ENCODE measurements around the gene PDGFRB.

The PDGFRB gene

DNA sequence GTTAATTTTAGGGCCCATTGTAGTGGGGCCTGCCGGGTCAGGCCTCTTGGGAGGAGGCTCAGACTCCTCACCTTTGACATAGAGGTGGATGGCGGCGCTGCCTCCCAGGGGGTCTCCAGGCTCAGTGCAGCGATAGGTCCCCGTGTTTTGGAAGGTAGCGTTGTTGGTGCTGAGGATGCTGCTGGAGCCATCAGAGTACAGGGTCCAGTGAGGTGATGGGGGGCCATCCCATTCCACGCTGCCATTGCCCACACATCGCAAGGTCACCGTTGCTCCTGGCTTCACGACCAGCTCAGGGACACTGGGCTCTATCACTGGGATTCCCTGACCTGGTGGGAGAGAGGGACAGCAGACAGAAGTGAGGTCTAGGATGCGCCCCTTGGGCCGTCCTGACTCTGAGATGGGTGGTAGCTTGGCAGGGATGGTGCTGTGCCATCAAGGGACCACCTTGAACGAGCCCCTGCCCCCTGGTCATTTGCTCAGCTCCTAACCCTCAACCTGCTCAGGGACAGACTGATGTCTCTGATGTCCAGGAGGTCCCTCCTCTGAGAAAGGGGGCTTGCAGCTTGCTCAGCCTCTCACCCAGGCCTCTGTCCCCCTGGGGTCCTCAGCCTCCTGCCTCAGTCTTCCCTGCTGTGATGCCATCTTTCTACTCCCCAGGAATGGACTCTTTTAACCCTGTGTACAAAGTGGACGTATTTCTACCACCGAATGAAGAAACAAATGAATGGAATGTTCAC, 74.8 kb downstream of the PDGFRB start:
- DNase-seq = no peak

DNA sequence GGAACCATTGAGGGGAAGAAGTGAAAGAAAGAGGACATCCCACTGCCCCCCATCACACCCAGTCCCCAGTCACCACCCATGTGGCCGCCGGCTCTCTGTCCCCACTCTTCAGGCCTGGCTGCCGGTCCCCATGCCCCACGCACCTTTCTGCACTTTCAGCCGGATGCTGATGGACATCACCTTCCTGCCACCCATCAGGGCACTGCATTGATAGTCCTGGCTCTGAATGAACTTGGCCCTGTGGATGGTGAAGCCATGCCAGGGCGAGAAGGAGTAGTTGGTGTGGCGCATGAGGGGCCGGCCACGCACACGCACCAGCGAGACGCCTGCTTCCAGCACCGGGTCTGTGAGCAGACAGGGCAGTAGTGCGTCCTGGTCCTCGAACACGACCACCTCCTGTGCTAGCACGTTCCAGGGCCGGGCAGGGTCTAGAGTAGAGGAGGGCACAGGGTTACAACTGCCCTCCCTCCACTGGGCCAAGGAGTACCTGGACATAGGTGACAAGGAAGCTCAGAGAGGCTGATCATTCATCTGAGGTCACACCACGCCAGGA, 75.7 kb downstream of the PDGFRB start:
- DNase-seq = no peak

DNA sequence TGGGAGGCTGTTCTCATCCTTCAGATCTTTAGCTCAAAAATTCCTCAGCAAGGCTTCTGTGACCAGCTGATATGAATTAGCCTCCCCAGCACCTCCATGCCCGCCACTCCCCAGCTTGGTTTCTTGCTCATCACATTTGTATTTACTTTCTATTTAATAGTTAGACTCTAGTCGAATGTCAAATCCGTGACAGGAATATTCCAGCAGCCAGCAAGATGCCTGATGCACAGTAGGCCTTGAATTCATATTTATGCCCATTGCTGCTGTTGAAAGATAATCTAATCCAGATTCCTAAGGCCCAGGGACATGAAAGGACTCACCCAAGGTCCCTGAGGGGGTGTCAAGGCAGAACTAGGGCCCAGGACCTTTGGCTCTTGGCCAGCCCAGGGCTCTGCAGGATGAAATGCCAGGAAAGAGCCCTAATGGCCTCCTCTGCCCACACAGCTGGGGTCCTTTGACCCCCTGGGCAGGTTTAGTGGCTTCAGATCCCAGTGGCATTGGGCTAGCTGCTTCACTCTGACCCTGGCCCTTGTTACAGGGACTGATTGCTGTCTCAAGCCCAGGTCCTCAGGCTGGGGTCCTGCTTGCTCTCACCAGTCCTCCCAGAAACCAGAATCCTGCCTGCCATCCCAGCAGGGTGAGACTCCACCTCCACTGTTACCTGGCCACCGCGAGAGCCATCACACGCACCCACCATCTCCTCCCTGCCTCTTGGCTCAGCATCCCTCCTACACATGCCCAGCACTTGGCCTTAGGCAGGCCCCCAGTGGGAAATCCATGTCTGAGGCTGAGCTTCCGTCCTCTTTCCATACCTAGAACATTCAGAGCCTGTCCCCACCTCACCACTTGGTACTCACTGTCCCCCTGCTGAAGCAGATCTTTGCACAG, 76.6 kb downstream of the PDGFRB start:
- no peak for DNase-seq

DNA sequence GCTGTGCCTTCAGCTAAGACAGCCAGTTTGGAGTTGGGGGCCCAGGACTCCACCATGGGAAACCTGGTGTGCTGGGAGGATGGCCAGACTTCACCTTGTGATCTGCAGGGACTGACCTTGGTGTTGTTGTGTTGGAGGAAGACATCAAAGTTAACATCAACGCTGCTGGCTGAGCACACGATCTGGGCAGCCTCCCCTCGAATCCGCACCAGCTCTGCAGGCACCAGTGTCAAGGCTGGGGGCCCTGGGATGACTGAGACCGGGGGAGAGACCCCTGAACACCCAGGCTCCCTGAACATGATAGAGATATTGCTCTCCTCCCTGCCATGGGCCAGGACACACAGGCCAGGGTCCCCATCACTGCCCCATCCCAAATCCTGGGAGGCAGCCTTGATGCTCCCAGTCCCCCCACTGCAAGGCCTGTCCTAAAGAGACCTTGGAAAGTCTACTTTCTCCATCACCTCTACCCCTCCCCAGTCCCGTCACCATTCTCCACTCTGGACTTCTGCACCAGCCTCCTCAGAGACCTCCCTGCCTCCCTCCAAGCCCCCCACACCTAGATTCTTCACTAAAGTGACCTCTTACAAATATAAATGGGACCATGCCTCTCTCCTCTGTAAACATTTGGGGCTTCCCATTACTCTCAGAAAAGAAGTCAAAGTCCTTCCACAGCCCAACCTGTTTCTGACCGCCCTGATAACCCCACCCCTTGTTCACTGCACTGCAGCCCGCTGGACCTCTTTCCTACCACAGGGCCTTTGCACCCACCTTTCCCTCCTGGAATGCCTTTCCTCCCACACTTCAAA, 77.4 kb downstream of the PDGFRB start:
- DNase-seq = no peak

DNA sequence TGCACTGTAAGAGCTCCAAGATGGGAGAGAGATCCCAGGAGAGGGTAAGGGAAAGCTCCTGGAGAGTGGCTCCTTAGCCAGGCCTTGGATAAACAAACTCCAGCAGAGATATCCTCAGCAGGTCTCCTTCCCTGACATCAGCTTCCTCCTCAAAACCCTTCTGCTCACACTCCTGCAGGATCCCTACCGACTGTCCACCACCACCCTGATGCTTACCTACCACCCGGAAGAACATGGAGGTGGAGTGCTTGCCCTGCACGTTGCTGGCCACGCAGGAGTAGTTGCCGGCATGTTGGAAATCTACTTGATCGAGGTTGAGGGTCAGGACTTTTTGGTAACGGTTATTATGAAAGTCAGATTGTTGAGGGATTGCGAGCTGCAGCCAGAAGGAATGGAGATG, 78.6 kb downstream of the PDGFRB start:
- no peak for DNase-seq

DNA sequence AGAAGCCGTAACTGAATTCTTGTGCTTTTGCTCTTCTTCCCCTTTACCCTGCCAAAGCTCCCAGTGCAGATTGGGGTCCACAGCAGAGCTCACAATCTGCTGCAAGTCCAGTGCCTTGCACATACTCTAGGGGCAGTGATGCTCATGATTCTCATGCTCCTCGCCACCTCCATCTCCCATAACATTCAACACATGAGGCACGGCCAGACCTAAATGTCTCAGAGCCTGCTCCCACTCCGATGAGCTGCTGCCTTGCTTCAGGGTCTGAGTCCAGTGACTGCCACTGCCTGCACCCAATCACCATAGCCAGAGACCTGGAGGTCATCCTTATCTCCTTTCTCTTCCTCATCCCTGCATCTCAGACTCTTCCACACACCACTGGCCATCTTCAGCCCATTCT, 79.8 kb downstream of the PDGFRB start:
- no peak for DNase-seq

DNA sequence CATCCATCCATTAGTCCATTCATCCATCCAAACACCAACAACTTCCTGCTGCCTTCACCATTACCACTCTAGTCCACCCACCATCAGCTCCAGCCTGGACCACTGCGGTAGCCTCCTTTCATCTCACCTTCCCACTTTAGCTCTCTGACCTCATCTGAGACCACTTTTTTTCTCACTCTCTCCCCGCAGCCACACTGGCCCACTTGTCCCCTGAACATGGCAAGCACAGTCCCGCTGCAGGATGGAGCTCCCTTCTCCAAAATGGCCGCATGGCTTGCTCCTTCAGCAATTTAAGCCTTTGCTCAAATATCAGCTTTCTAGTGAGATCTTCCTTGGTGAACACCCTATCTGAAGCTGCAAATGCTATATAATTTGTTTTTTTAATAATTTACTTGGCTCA, 80.4 kb downstream of the PDGFRB start:
- no peak for DNase-seq

DNA sequence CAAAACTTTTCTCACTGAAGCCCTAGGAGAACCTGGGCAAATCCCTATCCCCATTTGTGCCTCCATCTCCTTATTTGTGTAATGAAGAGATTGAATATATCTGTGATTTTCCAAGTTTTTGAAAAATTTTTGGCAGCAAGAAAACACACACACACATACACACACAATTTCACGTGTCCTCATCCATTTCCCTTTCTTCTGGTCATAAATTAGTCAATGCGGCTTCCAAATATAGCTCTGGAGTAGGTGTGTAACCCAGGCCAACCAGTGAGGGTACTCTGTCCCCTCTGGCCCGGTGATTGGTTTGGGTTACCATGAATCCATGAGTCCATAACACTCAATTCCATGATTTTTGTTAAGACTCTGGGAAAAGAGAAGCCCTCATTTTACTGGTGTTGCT, 82.0 kb downstream of the PDGFRB start:
- no peak for DNase-seq

DNA sequence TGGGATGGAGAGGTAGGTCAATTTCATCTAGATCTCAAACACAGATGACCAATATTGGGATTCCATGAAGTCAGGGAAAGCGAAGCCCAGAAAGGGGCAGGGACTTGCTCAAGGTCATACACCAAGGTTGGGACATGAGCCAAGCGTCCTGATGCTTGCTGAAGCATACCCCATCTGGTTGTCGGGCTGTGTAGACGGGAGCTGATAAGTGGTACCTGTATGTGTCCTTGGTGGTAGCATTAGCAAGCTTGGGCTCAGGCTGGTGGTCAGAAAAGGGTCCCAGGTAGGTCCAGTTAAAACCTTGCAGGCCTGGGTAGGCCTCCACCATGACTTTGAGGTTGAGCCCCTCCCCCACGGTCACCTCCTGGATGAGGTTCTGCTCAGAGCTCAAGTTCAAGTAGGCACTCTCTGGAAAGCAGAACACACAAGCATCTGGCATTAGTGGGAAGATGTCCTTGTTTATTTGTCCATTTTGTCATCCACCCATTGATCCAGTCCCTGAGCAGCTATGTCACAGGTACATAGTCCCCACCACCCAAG, 82.5 kb downstream of the PDGFRB start:
- no peak for DNase-seq

DNA sequence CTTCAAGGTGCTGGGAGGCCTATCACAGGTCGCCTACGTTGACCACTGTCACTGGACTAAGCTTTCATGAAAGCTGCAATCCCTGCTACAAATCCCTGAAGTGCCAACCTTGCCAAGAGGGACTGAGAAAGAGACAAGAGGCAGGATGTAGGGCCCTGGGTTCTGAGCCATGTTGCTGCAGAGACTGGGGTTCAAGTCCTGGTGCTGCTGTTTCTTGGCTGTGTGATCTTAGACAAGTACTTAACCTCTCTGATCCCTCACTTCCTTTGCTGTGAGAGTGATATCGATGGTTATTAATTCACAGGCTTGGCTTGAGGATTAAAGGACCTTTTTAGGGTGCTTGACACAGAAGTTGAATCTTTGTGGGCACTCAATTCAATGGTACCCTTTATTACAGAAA, 84.8 kb downstream of the PDGFRB start:
- DNase-seq = no peak

DNA sequence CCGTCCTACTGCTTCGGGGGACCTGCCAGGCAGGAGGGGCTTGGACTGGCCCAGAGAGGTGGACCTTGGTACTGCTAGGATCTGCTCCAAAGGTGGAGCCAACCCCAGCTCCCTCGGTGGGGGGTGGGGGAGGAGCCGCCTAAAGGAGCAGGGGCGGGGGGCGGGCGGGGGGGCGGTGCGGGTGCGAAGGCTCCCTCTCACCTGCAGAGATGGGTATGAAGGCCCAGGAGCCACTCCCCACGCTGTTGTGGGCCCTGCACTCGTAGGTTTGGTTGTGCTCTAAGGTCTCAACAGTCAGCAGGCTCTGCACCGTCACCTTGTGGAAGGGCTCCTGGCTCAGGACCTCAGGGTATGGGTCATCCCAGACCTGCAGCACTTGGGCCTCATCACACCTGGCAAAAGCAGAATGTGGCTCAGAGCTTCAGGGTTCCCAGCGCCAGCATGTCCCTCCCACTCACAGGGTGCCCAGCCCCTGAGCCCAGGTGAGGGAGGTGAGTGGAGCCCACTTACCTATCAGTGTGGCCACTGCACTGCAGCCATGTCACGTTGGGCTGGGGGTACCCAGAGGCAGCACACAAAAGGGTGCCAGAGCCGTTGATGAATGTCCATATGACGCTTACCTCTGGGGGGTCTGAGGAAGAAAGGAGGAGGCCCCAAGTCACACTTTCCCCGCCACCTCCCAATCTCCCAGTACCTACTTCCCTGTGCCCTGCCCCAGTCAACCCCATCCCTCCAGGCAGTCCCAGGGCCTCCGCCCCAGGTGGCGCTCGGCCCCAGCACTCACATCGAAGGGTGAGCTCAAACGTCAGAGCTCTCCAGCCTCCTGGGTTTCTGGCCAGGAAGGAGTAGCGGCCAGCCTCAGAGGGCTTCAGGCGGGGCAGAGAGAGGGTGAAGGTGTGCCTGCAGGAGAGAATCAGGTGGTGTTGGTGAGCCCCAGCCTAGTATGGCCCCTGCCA, 85.7 kb downstream of the PDGFRB start:
- DNase-seq = no peak

DNA sequence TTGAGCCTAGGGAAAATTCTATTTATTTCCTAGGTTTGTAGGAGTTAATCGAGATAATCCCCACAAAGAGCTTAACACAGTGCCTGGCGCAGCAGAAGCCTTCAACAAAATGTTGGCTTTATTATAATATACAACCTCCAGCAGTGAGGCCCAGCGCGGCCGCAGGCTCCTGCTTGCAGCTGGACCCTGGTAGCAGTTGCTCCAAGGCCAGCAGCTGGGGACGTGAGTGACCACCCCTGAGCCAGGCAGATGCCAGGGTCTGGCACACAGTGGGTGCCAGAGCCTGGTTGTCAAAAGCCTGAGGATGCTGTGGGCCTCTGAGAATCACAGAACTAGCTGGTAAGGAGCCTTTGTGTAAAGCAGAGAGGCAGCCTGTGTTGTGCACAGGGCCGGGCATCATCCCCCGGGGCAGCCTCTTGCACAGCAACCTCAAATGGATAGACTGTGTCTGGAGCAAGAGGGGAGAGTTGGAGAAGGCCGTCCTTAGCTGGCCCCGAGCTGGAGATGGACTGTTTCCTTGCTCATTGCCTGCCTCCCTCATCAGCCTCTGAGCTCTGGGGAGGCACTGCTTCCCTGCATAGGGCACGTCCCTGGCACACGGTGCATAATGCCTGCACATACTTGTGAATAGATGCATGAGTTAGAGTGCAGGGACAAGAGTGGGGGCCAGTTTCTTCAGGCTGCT, 86.5 kb downstream of the PDGFRB start:
- no peak for DNase-seq

DNA sequence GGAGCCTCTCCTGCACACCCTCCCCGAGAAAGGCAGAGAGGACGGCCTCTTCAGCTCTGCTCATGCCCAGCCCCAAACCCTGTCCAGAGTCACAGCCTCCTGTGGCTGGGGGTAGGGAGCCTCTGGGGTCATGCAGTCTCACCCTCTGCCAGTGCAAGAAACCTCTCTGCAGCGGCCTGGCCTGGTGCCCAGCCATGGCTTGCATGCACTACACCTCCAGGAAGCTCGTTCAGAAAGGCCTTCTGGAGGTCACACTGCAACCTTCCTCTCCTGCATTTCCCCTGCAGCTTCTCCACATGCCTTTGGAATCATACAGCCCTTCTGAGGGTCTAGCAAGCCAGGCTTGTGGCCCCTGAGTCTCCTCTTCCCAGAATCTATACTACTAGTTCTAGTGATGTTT, 87.2 kb downstream of the PDGFRB start:
- DNase-seq = no peak

DNA sequence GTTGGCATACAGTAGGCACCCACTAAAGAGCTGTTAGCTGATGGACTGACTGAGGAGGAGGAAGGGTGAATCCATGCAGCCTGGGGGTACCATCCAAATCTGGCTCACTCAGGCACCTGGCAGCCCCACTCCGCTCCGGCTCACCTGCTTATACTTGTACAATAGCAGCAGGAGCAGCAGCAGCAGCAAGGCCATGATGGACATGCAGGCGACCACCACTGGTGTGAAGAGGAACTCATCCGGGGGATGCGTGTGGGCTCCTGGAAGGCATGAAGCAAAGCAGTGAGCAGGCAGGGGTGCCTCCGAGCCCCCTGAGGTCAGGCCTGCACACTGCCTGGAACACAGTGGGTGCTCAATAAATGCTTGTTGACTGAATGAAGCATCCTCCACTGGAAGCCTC, 87.6 kb downstream of the PDGFRB start:
- no peak for DNase-seq

DNA sequence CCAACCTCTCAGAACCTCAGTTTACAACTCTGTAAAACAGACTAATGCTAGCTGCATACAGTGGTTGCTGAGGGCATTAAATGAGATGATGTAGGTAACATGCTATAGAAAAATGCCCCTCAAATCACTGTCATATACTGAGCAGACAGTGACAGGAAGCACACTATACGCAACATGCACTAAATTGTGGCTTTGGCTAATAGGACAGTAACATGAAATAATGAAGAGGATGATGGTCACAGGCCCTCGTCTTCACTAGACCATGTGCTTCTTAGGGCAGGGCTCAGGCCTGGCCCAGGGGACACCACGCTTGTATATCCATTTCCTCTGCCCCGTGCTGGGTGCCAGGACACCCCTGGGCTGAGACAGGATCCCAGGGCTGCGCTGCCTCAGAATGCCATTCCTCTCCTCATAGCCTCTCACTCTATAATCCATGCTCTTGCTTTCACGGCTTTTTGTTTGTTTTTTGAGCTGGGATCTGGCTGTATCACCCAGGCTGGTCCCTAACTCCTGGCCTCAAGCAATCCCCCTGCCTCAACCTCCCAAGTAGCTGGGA, 88.2 kb downstream of the PDGFRB start:
- DNase-seq = no peak

DNA sequence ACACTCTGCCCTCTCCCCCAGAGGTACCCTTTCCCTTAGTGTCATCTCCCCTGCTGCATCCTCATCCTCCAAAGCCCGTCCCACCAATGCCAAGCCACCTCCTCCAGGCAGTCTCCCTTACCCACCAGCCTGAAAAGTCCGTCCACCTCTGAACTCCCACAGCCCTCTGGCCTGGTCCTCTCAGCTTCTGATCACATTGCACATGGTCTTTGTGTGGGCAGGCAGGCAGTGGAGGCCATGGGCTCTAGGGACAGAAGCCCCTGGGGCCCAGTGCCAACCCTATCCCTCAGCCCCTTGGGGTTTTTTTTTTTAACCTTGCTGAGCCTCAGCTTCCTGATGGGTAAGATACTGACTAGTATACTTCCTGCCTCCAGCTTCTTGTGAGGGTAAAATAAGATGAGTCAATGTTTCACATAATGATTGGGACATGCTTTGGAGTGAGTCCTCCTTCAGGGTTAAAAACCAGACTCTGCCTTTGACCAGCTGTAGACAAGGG, 88.7 kb downstream of the PDGFRB start:
- DNase-seq = no peak

DNA sequence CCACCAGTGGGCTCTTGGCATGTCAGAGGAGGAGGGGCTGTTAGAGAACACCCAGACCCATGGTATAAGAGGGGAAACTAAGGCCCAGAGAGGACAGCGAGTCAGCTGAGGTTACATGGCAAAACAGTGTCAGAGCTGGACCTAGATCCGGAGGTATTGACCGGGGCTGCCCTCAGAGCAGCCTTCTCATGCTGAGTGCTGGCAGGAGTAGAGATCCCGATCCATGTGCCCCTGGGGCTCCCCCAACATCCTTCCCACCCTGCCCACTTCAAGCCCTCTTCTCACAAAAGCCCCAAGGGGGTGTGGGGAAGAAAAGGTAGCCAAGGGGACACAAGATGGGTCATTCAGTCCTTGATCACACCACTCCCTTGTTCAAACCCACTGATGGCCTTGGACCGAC, 89.2 kb downstream of the PDGFRB start:
- DNase-seq = no peak

DNA sequence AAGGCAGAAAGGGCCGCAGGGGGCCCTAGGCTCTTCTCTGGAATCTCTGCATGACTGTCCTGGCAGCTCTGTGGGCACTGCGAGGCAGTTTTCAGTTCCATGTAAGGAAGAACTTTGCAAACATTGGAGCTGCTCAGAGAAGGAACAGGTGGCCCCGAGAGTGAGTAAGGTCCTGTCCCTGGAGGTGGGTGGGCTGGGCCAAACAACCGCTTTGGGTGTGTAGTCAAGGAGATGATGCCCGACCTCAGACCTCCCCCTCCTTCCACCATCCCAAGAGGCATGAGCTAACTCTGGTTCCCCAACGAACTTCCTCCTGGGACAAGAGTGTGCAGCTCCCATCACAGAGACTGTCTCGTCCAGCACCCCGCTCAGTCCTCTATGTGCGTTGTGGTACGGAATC, 89.8 kb downstream of the PDGFRB start:
- no peak for DNase-seq

DNA sequence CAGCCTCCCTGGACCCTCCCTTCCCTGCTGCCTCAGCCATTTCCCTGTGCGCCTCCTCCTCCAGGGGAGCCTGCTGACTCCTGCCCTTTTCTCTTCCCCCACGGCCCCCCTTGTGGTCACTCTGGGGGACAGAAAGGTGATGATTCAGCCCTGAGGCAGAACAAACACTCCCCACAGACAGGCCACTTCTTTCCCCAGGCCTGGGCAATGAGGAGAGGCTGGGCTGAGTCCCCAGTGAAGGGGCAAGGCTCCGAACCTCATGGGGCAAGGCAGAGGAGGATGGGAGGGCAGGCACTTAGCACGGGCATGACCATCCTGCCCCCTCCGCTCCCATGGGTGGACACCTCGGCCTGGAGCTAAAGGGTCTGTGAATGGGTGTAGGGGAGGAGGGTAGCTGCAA, 90.3 kb downstream of the PDGFRB start:
- DNase-seq = no peak

DNA sequence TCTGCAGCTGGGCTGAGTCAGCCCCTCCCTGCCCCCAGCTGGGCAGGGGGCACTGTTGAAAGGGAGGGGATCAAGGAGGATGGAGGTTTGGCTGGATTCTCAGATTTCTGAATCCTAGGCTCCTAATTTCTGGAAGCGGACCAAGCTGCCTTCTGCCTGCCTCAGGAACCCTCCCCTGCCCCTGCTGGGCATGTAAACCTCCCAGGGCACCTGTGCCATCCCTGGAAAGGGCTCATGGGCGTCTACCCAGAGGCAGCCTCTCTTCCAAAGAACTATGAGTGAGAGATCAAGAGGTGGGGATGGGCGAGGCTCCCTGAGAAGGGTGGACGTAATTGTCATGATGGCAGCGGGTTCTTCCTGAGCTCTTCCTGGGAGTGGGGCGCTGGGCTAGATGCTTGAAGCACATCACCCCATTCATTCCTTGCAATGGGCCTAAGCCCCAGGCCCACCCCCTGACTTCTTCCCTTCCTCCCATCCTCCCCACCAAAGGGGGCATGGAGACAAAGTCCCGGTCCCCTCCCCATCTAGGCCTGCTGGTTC, 90.9 kb downstream of the PDGFRB start:
- DNase-seq = no peak
